Muscle of back (tissue), 13 donors: ENCODE results near the gene DLG1. TPM values are rescaled to one million over a fixed set of nuclear protein-coding genes. Genes with fewer than 3 reads are reported as not detected.
A peak's percentile ranks its signal among the peaks of the same experiment; 100 is the strongest.

Experiments used
- DNase-seq, 3 donors: peaks; one replicate each; pipeline versions ENCODE4 v3.0.0 to v3.0.0-alpha.2; 2013
- long read RNA-seq, 9 donors: transcript quantifications; one replicate each; lab custom pipeline, GENCODE V29; 2026
- polyA plus RNA-seq, 10 donors: library from polyadenylated mRNA; unstranded; fragments of 120-200 nt; gene quantifications; one replicate each; pipeline ENCODE4 v1.2.1, GENCODE V29; 2013; ENCODE audit not compliant: insufficient read length in 10 of 10

Gene DLG1
- 10 to 100 TPM; 35.0 to 52.9 (median 44.6) TPM for polyA plus RNA-seq
- long read RNA-seq, donor 1: 0 reads
- long read RNA-seq, donor 2: 0 reads
- long read RNA-seq, donor 3, partial matches to known transcripts: 0 of 1 reads
- long read RNA-seq, donor 3, other reads (novel, unspliced or antisense): 0 of 1 reads
- long read RNA-seq, donor 4: 0 reads
- long read RNA-seq, donor 5, partial matches to known transcripts: 0 of 1 reads
- long read RNA-seq, donor 5, other reads (novel, unspliced or antisense): 0 of 1 reads
- long read RNA-seq, donor 6, full-length matches to known transcripts: 1 of 1 reads
- long read RNA-seq, donor 6, partial matches to known transcripts: 0 of 1 reads
- long read RNA-seq, donor 6, other reads (novel, unspliced or antisense): 0 of 1 reads
- long read RNA-seq, donor 7, partial matches to known transcripts: 0 of 1 reads
- long read RNA-seq, donor 7, other reads (novel, unspliced or antisense): 0 of 1 reads
- long read RNA-seq, donor 8: 0 reads
- long read RNA-seq, donor 9, partial matches to known transcripts: 0 of 1 reads
- long read RNA-seq, donor 9, other reads (novel, unspliced or antisense): 0 of 1 reads

DNA sequence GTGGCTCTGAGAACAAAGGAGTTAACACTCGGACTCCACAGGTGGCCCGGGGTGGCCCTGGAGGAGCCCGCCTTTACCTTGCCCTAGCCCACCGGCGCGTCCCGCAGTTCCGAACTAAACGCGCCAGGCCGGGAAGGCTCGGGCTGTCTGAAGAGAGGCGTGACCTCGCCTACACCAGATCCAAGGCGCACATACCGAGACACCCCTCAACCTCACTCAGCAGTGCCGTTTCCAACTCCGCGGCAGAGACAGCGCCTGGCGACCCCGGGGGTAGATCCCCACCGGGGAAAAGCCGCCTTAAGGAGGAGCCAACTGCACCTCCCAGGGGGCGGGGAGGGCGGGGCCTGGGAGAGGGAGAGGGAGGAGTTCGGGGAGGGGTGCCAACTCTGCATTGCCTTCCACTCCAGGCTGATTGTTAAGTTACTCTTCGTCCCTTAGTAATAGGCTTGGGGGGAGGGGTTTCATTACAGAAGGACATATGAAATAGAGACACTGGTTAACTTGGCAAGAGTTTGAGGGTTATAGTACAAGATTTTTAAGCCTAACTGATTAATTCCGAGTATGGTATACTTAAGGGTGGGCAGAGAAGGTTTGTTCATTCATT, at the start of gene DLG1:
TSS of gene DLG1 (minus strand) at position 272 of the 604 bp plus-strand sequence. CDS start 1,408 bp downstream, outside the sequence.
- DNase-seq: peak; percentile 87 to 92 (median 92)

DNA sequence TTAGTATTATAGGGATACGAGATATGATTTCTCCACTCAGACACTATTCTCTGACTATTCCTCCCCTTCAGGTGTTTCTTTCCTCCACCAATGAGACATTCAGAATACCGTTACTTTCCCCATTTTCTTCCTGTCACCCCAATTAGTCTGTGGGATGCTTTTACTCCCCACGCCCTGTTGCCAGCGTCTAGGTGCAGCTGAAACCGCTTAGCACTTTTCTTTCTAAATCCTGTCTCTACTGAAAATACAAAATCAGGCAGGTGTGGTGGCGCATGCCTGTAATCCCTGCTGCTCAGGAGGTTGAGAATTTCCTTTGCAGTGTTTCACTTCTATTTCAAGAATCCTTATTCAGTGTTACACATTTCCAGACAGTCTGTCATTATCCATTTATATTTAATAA, 49.6 kb upstream of the DLG1 start:
- no peak for DNase-seq

DNA sequence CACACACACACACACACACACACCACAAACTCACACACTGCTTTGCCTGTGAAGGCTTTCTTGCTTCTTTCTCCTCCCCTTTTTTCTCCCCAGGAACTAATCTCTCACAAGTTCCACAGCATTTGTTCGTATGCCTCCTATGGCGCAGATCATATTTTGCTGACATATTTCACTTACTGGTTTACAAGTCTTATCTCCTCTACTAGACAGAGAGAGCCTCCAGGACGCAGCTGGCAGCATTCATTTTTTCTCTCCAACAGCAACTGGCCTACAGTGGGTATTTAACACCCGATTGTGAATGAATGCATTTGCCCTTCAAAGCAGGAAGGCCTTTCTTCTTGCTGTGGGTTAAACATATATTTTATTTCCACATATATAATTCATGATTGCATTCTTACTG, 47.0 kb upstream of the DLG1 start:
- DNase-seq: no peak

DNA sequence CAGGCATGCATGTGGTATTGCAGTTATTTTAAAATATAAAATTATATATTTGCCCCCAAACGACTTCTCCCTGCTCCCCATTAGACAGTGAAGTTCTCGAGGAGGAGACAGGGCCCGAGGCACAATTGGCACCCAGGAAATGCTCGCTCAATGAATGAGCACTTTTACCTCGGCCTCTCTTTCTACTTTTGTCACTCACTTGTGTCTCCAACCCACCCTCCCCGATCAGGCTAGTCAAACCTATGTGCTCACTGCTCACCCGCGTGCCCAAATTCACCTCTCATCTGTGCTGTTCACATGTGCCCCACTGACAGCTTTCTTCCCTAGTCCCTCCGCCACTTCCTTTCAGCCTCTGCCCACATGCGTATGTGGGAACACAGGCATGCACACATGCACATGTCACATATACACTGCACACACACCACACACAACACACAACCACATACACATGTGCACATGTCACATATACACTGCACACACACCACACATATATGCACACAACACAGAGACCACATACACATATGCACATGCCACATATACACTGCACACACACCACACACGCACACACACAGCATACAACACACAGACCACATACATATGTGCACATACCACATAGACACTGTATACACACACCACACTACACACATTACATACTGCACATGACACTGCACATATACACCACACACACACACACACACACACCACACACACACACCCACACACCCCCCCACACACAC, 46.3 kb upstream of the DLG1 start:
- DNase-seq: no peak

DNA sequence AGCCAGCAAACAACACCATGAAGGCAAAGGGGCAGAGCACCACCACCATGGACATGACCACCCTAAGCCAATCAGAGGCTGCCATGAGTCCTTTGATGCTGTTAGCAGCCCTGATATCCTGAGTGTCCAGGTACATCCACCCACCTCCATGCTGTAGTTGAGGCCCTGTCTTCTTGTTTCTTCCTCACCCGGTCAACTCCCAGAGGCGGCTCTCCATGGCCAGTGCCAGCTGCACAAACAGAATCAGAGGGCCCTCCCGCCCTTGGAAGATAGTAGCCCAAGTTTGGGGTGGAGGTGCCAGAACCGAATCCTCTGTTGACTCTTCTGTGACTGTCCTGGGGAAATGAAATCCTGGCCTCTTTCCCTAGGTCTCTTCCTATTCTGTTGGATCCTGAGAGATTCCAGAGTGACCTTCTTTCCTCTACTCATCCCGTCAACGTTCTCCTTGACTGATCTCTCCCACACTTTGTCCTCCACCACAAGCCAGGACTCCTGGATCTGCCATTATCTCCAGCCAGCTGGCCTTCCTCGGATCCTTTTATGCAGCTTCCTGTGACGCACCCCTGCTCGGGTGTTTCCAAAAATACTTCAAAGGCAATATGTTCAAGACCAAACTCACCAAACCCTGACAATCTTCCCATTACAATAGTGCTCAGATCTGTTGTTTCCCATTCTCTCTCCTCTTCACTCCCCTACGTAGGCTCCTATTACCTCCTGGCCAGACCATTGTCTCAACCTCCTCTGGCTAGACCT, 45.4 kb upstream of the DLG1 start:
- DNase-seq: no peak

DNA sequence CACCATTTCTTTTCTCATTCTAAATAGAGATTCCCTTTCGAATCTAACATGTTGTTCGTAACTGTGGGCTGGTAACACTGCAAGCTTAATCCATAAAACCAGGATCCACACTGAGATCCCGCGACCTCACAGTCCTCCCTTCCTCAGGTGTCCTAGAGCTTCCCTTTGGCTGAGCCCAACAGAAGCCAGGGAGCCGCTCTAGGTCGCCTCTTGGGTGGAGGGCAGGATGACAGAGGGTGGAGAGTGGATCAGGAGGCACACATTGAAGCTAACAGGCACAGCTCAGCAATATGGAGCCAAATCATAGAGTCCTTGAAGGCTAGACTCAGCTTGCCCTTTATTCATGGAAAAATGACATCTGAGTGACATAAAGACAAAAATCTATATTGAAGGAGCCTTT, 44.7 kb upstream of the DLG1 start:
- no peak for DNase-seq

DNA sequence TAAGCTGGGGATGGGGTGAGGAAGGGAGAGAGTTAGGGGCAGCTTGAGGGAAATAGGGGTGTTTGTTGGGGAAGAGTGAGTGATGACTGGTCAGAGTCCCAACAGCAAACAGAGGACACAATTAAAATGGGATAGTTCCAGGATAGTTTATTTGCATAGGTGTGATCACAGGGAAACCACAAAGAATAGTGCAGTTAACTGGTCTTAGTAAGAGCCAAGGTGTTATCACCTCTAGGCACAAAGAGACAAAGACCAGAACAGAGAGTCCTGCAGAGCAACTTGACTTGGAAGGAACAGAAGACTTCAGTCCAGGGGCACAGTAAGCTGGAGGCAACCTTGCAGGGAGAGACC, 42.1 kb upstream of the DLG1 start:
- DNase-seq: no peak

DNA sequence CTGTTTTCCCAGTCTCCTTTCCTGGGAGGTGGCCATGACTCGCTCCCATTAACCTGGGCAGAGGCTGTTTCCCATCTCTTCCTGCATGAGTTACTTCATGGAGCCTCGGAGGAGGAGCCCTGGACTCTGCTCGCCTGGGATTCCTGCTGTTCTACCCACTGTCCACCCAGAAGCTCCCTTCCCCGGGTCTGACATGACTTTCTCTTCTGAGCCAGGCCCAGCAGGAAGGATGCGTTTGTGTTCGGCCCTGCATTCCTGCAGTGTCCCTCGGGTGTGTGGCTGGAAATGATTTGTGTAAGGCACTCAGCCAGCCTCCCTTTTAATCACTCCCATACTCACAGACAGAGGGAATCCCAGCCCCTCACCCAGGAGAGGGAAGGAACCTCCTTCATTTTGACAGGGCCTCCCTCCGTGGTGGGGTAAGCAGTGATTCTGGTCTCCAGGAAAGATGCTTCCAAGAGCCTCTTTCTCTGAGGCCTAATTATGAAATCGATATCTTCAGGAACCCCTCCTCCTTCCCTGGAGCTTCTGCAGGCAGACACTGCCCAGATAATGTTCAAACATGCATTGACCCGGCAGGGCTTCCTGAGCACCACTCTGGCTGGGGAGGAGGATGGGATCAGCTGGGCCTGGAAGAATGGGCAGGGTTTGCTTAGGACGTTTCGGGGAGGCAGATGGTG, 41.6 kb upstream of the DLG1 start:
- DNase-seq: peak; percentile 71 to 93 (median 82)

DNA sequence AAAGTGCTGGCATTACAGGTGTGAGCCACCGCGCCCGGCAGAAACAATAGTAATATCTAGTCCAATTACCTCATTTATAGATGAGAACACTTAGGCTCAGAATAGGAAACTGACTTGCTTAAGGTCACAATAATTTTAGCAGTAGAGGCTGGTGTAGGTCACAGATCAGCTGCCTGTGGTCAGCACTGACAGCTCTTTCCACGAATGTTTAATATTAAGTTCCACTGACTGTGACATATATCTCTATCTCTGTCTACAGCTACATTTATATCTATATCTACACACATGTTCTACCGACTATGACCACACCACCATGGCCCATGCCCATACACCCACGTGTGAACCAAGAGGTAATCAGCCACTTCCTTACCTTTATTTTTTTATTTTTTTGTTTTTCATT, 40.2 kb upstream of the DLG1 start:
- DNase-seq: no peak

DNA sequence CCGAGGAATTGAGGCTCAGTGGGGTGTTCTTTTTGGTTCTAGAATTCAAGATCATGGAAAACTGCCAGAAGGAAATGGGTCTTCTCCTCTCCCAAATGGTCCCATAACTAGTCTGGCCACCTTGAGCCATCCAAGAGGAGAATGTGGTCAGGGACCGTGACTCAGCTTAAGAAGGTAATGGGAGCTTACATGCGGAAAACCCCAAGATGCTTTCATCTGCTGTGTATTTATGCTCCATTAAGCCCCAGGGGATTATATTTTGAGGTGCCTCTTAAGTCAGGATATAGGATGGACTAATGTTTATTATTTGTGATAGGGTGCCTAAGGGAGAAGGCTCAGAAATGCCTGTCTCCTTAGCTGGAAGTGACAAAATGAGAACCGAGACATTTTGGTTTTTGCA, 39.2 kb upstream of the DLG1 start:
- no peak for DNase-seq

DNA sequence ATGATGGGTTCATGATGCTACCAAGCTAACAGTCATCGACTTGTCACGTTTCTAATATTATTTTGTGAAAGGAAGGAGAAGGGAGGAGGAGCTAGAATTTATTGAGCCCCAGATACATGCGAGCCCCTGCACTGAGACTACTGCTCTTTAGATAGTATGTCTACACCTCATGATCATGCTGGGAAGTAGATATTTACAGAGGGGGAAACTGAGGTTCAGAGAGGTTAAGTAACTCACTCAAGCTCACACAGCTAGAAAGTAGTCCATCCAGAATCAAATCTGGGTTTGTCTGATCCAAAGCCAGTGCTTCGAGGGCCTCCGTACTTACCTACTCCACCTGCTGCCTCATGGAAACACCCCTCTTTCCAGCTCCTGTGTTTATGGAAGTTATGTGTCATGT, 38.8 kb upstream of the DLG1 start:
- DNase-seq: no peak

DNA sequence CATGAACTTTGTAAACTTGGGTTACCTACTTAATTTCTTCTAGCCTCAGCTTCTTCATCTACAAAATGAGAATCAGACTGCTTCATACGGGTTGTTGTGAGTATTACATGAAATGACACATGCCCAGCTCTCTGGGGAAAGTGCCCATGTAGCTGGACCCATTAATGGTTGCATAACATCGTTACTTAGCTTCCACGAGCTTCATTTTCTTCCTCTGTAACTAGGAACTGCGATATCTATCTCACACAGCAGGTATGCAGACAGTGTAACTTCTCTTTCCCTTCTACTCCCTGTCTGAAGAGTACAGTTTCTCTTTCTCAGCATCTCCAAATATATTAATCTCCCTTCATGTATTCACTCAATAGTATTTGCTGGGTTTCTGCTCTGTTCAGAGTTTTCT, 37.9 kb upstream of the DLG1 start:
- peak in 1 of 3 donors; percentile 33 for DNase-seq

DNA sequence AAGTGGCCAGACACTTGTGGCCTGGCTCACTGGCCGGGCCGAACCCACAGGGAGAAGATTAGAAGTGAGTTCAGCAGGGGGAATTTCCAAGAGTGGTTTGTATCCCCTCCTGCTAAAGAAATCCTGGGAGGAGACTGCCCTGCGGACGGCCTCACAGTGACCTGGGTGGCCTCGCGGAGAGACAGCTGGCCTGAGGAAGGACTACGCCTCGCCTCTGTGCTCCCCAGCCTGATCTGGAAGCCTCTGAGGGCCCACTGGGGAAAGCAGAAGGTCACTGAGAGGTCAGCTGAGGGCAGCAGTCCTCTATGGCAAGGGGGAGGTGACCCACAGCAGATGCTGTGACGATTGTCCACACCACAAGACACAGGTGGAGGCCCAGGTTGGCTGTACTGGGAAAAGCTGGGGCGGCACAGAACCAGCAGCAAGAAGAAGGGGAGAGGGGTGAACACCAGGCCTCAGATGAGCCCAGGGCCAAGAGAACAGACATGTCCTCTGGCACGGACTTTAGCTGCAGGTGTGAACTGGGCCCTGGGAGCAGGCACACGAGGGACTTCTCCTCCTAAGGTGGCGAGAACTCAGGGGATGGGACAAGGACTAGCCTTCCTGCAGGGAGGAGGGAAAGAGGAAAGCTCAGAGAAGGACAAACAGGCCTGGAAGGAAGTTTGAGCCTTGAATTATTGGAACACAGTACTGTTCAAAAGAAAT, 37.2 kb upstream of the DLG1 start:
- peak in 2 of 3 donors; percentile 21 to 72 for DNase-seq

DNA sequence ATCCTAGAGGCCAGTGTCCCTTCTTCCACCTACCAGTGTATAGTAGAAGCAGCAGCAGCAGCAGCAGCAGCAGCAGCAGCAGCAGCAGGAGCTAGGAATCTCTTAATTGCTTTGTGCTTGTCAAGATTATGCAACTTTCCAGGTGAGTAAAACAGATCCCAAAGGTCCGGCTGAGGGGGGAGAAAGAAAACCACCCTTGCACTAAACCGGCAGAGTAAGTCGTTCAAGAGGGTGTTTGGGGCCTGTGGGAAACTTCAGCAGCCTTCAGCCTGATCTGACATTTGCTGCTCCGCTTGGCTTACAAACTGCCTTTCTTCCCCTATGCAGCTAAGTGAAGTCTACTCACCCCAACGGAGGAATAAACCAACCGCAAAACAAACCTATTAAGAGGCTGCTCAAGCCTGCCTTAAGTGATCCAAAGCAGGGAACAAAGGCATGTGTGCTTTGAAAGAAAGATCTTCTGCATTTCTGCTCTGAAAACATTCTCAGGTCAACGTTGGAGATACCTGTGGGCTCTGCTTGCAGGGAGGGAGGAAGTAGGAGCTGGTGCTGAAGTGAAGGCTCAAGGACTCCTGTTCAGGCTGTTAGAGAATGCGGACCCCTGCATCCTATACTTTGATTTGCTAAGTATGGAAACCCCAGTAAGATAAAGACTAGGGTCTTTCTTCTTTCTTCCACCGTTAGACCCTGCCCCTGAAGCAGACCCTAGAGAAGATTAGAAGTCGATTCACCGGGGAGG, 35.7 kb upstream of the DLG1 start:
- no peak for DNase-seq

DNA sequence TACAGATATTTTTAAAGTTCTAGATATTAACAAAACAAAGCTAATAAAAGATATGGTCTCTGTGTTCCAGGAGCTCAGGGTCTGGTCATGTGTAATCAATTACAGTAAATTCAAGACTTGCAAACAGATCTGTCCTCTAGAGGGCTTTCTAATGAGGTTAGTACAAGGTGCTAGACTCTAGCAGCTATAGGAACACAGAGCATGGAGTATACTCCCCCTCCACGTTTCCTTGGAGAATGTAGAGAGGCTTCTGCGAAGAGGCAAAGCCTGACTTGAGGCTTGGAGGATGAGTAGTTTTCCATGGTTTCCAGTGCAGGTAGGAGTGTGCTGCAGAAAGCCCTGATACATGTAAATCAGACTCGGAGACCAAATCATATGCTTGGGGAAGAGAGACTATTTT, 32.7 kb upstream of the DLG1 start:
- DNase-seq: no peak

DNA sequence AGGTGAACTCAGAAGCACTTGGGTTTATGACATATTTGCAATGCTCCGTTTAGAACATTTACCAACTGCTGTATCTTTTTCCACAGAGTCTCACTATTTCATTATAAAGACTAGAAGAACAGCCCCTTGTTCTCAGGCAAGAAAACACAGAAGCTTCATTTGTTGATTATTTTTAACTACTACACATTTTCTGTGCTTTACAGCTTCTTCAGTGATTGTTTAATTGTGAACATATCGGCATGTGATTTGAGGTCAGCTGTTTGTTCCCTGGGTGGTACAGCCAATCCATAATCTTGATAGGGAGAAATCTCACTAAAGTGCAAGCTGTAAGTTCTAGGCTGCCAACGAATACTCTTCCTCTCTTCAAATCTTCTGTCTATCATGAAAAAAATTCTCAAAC, 31.0 kb upstream of the DLG1 start:
- DNase-seq: no peak

DNA sequence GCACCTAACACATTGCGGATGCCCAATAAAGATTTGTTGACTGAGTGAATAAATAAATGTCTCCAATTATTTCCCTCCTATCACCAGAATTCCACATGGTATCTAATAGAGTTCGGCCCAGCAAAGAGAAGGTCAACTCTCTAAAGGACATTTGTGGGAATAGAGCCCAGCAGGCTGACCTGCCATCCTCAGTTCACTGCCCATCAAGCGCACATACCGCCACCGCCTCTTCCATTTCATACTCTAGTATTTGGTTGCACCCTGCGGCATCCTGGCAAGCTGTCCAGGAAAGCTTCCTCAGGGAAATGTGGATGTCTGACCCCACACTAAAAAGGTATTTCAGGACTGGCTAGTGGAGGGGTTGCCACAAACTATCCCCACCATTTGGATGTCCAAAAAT, 29.8 kb upstream of the DLG1 start:
- DNase-seq: no peak

DNA sequence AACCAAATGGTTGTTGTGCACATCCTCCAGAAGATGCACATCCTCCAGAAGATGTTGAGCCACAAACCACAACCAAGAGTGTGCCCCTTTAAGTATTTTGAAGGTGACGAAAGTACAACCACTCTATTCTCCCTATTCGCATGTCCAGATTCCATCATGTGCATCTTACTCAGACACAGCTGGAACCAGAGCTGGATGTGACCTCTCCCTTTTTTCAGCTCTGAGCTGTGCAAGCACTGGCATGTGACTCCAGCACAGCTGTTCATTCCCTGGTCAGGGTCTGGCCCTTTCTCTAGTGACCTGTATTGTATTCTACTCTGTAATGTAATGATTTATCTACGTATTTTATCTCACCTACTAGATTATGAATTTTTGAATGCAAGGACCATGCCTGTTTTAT, 29.3 kb upstream of the DLG1 start:
- peak in 1 of 3 donors; percentile 59 for DNase-seq

DNA sequence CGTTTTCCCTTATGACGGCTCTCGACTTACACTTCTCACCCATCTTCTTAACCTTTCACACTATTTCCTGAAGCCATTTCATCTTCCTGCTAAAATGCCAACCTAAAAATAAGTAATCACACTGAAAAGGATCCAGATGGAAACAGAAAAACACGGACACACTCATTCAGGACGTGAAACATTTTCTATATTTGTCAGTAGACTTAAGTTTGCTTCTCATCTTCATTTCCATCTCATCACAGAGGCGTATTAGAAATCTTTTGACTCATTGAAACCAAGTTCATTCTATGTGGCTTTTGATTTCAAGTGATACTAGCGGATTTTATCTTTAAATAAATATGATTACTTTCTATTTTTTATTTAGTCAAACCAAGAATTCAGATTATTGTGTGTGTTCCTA, 27.4 kb upstream of the DLG1 start:
- no peak for DNase-seq

DNA sequence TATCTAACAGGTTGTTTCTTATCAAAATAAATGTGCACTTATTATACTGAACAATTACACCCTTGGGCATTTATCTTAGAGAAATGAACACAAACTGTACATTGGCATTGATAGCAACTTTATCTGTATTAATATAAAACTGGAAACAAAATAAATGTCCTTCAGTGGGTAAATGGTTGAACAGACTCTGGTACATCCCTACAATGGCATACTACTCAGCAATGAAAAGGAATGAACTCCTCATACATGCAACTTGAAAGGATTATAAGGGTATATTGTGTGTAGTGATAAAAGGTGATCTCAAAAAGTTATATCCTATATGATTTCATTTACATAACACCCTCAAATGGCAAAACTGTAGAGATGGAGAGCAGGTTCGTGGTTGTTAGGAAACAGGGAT, 23.7 kb upstream of the DLG1 start:
- no peak for DNase-seq
